Smooth muscle cell (in vitro differentiated cells): ENCODE data around the gene WNK3. TPM values are rescaled to one million over a fixed set of nuclear protein-coding genes. Genes with fewer than 3 reads are reported as not detected.

Experiments used
- DNase-seq: peaks from one replicate; lab custom pipeline; 2025; ENCODE audit not compliant: unreplicated experiment; lab: John Stamatoyannopoulos, UW
- H2AFZ ChIP-seq: fragments of 200-600 bp; sonication (generic); 2 replicates; pipeline ENCODE4 v1.6.0; 2016; ENCODE audit warnings: antibody characterized with exemption, low read depth, mild to moderate bottlenecking
- H3F3A ChIP-seq: fragments of 200-600 bp; sonication (generic); 2 replicates; pipeline ENCODE4 v1.6.0; 2017; ENCODE audit warnings: antibody characterized with exemption, low read depth
- H3K27ac ChIP-seq: fragments of 200-600 bp; sonication (generic); 2 replicates; pipeline ENCODE4 v1.5.1; 2016; ENCODE audit warnings: low read depth, mild to moderate bottlenecking
- H3K27me3 ChIP-seq: fragments of 200-600 bp; sonication (generic); 2 replicates; pipeline ENCODE4 v1.6.1; 2016; ENCODE audit warnings: low read depth, mild to moderate bottlenecking
- H3K36me3 ChIP-seq: fragments of 200-600 bp; sonication (generic); 2 replicates; pipeline ENCODE4 v1.5.1; 2016; ENCODE audit warnings: low read depth
- H3K4me1 ChIP-seq: fragments of 200-600 bp; sonication (generic); 2 replicates; pipeline ENCODE4 v1.5.1; 2016; ENCODE audit warnings: low read depth
- H3K4me2 ChIP-seq: fragments of 200-600 bp; sonication (generic); 2 replicates; pipeline ENCODE4 v1.6.0; 2016; ENCODE audit warnings: mild to moderate bottlenecking
- H3K4me3 ChIP-seq: fragments of 200-600 bp; sonication (generic); 2 replicates; pipeline ENCODE4 v1.5.1; 2016; ENCODE audit warnings: mild to moderate bottlenecking
- H3K79me2 ChIP-seq: fragments of 200-600 bp; sonication (generic); 2 replicates; pipeline ENCODE4 v1.6.0; 2016; ENCODE audit warnings: low read depth, mild to moderate bottlenecking
- H3K9ac ChIP-seq: fragments of 200-600 bp; sonication (generic); 2 replicates; pipeline ENCODE4 v1.6.0; 2016; ENCODE audit warnings: low read depth
- H3K9me3 ChIP-seq: fragments of 200-600 bp; sonication (generic); replicated peaks from 2 replicates; pipeline ENCODE4 v1.5.1; 2016; ENCODE audit warnings: low read depth
- H4K20me1 ChIP-seq: fragments of 200-600 bp; sonication (generic); 2 replicates; pipeline ENCODE4 v1.6.0; 2016; ENCODE audit warnings: low read depth
- CTCF ChIP-seq: fragments of 200-600 bp; sonication (generic); IDR thresholded peaks from 2 replicates; pipeline ENCODE4 v1.5.1; 2017; ENCODE audit warnings: borderline replicate concordance, mild to moderate bottlenecking, antibody characterized with exemption; ENCODE audit not compliant: insufficient read depth, poor library complexity, severe bottlenecking
- WGBS: methylation state at CpG from one replicate; pipeline ENCODE4 v1.1.7; 2016; ENCODE audit warnings: low lambda C conversion rate; 5-methylcytosine and 5-hydroxymethylcytosine counted together
- polyA plus RNA-seq: library from polyadenylated mRNA; unstranded; fragments of >200 nt; fragmentation: Nextera tagmentation; extraction: Ambion mirVana; gene quantifications from 2 replicates; pipeline ENCODE4 v1.2.1, GENCODE V29; 2016
- total RNA-seq: library from RNA; depleted of rRNA; stranded (reverse); fragments of >200 nt; gene quantifications from 2 replicates; pipeline ENCODE4 v1.2.3, GENCODE V29; 2014

Gene WNK3
- total and polyA plus RNA-seq, 2 experiments from 2014 or later = 3.6 to 5.4 TPM

GRCh38 chrX:54288277-54288676 is 69.6 kb downstream of the WNK3 start:
- DNase-seq = no peak
- H2AFZ ChIP-seq = no peak overlapping the region
- H3K4me3 ChIP-seq = no peak overlapping the region
- no peak overlapping the region for H3K4me2 ChIP-seq
- H3K9me3 ChIP-seq = no peaks in the 10 kb centered on the region
- no peaks in the 10 kb centered on the region for H3K36me3 ChIP-seq
- H3K4me1 ChIP-seq = no peaks in the 10 kb centered on the region
- no peaks in the 10 kb centered on the region for H4K20me1 ChIP-seq
- no peak overlapping the region for H3K27ac ChIP-seq
- H3K27me3 ChIP-seq = no peaks in the 10 kb centered on the region
- H3K79me2 ChIP-seq = no peaks in the 10 kb centered on the region
- H3F3A ChIP-seq = no peaks in the 10 kb centered on the region
- no peak overlapping the region for H3K9ac ChIP-seq
- TF ChIP-seq CTCF = no peak

- no peaks in the 10 kb centered on the region for H3K9me3 ChIP-seq
- H3K27me3 ChIP-seq = no peaks in the 10 kb centered on the region
- H3K9ac ChIP-seq = no peak overlapping the region
- DNase-seq = no peak
- no peak overlapping the region for H2AFZ ChIP-seq
- H3K27ac ChIP-seq = no peak overlapping the region
- 46% methylated on average over 1 of the region's 1 CpG for WGBS
- no peaks in the 10 kb centered on the region for H3K4me1 ChIP-seq
- H3K4me3 ChIP-seq = no peak overlapping the region
- no peak for TF ChIP-seq CTCF
- H3K36me3 ChIP-seq = no peaks in the 10 kb centered on the region
- no peaks in the 10 kb centered on the region for H3F3A ChIP-seq
- no peak overlapping the region for H3K4me2 ChIP-seq
- H3K79me2 ChIP-seq = no peaks in the 10 kb centered on the region
- no peaks in the 10 kb centered on the region for H4K20me1 ChIP-seq
Observed at GRCh38 chrX:54281676-54282075, 76.2 kb downstream of the WNK3 start.

DNA sequence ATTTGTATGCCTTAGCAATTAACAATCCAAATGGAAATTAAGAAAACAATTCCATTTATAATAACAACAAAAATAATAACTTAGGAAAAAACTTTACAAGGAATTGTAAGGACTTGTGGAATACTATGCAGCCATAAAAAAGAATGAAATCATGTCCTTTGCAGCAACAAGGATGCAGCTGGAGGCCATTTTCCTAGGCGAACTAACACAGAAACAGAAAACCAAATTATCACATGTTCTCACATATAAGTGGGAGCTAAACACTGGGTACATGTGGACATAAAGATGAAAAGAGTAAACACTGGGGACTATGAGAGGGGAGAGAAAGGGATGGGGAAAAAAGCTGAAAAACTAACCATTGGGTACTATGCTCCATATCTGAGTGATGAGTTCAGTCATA is 77.4 kb downstream of the WNK3 start:
- no peak overlapping the region for H2AFZ ChIP-seq
- H3K36me3 ChIP-seq = no peaks in the 10 kb centered on the region
- no peaks in the 10 kb centered on the region for H3K27me3 ChIP-seq
- H3K9me3 ChIP-seq = no peaks in the 10 kb centered on the region
- 71% methylated on average over 1 of the region's 1 CpG for WGBS
- DNase-seq = no peak
- no peaks in the 10 kb centered on the region for H3K4me1 ChIP-seq
- no peaks in the 10 kb centered on the region for H3K79me2 ChIP-seq
- no peaks in the 10 kb centered on the region for H3F3A ChIP-seq
- no peak overlapping the region for H3K27ac ChIP-seq
- no peaks in the 10 kb centered on the region for H4K20me1 ChIP-seq
- no peak overlapping the region for H3K4me3 ChIP-seq
- H3K4me2 ChIP-seq = no peak overlapping the region
- TF ChIP-seq CTCF = no peak
- H3K9ac ChIP-seq = no peak overlapping the region

- no peaks in the 10 kb centered on the region for H3K4me1 ChIP-seq
- no peak overlapping the region for H3K4me2 ChIP-seq
- H3K9ac ChIP-seq = no peak overlapping the region
- WGBS = 70% methylated on average over 2 of the region's 2 CpGs
- H3K9me3 ChIP-seq = no peaks in the 10 kb centered on the region
- H3K27ac ChIP-seq = no peak overlapping the region
- no peaks in the 10 kb centered on the region for H3K79me2 ChIP-seq
- H3K36me3 ChIP-seq = no peaks in the 10 kb centered on the region
- DNase-seq = no peak
- no peak for TF ChIP-seq CTCF
- no peaks in the 10 kb centered on the region for H3K27me3 ChIP-seq
- H2AFZ ChIP-seq = no peak overlapping the region
- no peaks in the 10 kb centered on the region for H3F3A ChIP-seq
- H3K4me3 ChIP-seq = no peak overlapping the region
- H4K20me1 ChIP-seq = no peaks in the 10 kb centered on the region
Observed at GRCh38 chrX:54271664-54272063, 86.2 kb downstream of the WNK3 start.
